GM20431 (cell line): ENCODE measurements around the gene STIL.

Experiments
- in situ Hi-C: fragments of 300-500 bp; cut with MseI, MboI; formaldehyde crosslinking; loops from one replicate; pipeline ENCODE4 v1.15.0; 2020; ENCODE audit warnings: low sequenced_read_pairs; ENCODE audit not compliant: unreplicated experiment

Gene STIL

GRCh38 chr1:47224676-47225399, 89.1 kb downstream of the STIL start:
- in situ Hi-C loops, result no loop called here

GRCh38 chr1:47223921-47224675, 89.8 kb downstream of the STIL start:
- in situ Hi-C loops, result no loop called here

GRCh38 chr1:47223174-47223920, 90.6 kb downstream of the STIL start:
- in situ Hi-C loops, result no loop called here

- in situ Hi-C loops, result no loop called here
Observed at GRCh38 chr1:47222476-47222875, 91.5 kb downstream of the STIL start.

- in situ Hi-C loops, result no loop called here
Observed at GRCh38 chr1:47219590-47220220, 94.2 kb downstream of the STIL start.

GRCh38 chr1:47219001-47219400, 94.9 kb downstream of the STIL start:
- in situ Hi-C loops, result no loop called here

- in situ Hi-C loops, result no loop called here
Observed at GRCh38 chr1:47216278-47217059, 97.5 kb downstream of the STIL start.

GRCh38 chr1:47215713-47216112, 98.2 kb downstream of the STIL start:
- in situ Hi-C loops, result no loop called here

GRCh38 chr1:47214549-47214948, 99.4 kb downstream of the STIL start:
- in situ Hi-C loops, result no loop called here

- in situ Hi-C loops, result no loop called here
Observed at GRCh38 chr1:47213230-47213963, 100.5 kb downstream of the STIL start.

GRCh38 chr1:47212636-47213229, 101.2 kb downstream of the STIL start:
- in situ Hi-C loops, result no loop called here

GRCh38 chr1:47211796-47212269, 102.1 kb downstream of the STIL start:
- in situ Hi-C loops, result no loop called here

GRCh38 chr1:47210666-47211065, 103.3 kb downstream of the STIL start:
- in situ Hi-C loops, result no loop called here

- in situ Hi-C loops, result no loop called here
Observed at GRCh38 chr1:47209725-47210325, 104.1 kb downstream of the STIL start.

- in situ Hi-C loops, result no loop called here
Observed at GRCh38 chr1:47209091-47209490, 104.9 kb downstream of the STIL start.

GRCh38 chr1:47208374-47208850, 105.5 kb downstream of the STIL start:
- in situ Hi-C loops, result no loop called here

- in situ Hi-C loops, result no loop called here
Observed at GRCh38 chr1:47207803-47208373, 106.1 kb downstream of the STIL start.

GRCh38 chr1:47205918-47206317, 108.0 kb downstream of the STIL start:
- in situ Hi-C loops, result no loop called here
